GM12801 (cell line): ENCODE results near the gene VPS72.

Experiments used
- CTCF ChIP-seq: IDR thresholded peaks from one replicate; pipeline ENCODE4 v1.5.1; 2011; ENCODE audit warnings: control low read depth; ENCODE audit not compliant: insufficient read length; ENCODE audit errors: extremely low read depth

VPS72 gene

GRCh38 chr1:151189637-151190445, at the start of gene VPS72:
TSS of gene VPS72 (minus strand) at chr1:151190197. CDS start at chr1:151190121, 76 bp downstream.
- no peak for TF ChIP-seq CTCF

GRCh38 chr1:151238467-151238739, 48.4 kb upstream of the VPS72 start:
- TF ChIP-seq CTCF: no peak

- no peak for TF ChIP-seq CTCF
These were observed 47.9 kb upstream of the VPS72 start for GRCh38 chr1:151237678-151238466.

- TF ChIP-seq CTCF: no peak
These were observed 45.2 kb upstream of the VPS72 start for GRCh38 chr1:151235235-151235634.

GRCh38 chr1:151222130-151222529, 32.1 kb upstream of the VPS72 start:
- TF ChIP-seq CTCF: no peak

- TF ChIP-seq CTCF: no peak
These were observed 31.6 kb upstream of the VPS72 start for GRCh38 chr1:151221616-151222015.

GRCh38 chr1:151213560-151213959, 23.6 kb upstream of the VPS72 start:
- TF ChIP-seq CTCF: no peak
